Ishikawa (cell line): Measurements from ENCODE around the gene TXNDC16.

Experiments
- CEBPB ChIP-seq: IDR thresholded peaks from 2 replicates; pipeline ENCODE4 v1.6.1; 2012
- CREB1 ChIP-seq: IDR thresholded peaks from 2 replicates; pipeline ENCODE4 v1.6.1; 2012; ENCODE audit warnings: low read depth
- EP300 ChIP-seq: IDR thresholded peaks from 2 replicates; pipeline ENCODE4 v1.6.1; 2012; ENCODE audit warnings: borderline replicate concordance
- FOXM1 ChIP-seq: IDR thresholded peaks from 2 replicates; pipeline ENCODE4 v1.6.1; 2012; ENCODE audit warnings: low read depth, borderline replicate concordance
- RAD21 ChIP-seq: IDR thresholded peaks from 2 replicates; pipeline ENCODE4 v1.6.1; 2012; ENCODE audit warnings: low read depth
- TAF1 ChIP-seq: IDR thresholded peaks from 2 replicates; pipeline ENCODE4 v1.6.1; 2012; ENCODE audit warnings: low read depth, mild to moderate bottlenecking
- TCF12 ChIP-seq: IDR thresholded peaks from 2 replicates; pipeline ENCODE4 v1.6.1; 2012; ENCODE audit warnings: low read depth

- TF ChIP-seq EP300 = no peak
- no peak for TF ChIP-seq CEBPB
- no peak for TF ChIP-seq TAF1
- no peak for TF ChIP-seq RAD21
- TF ChIP-seq TCF12 = no peak
- TF ChIP-seq CREB1 = no peak
- TF ChIP-seq FOXM1 = no peak
Observed at GRCh38 chr14:52413729-52414408, 138.4 kb downstream of the TXNDC16 start.
